GM21390 (cell line): ENCODE results near the gene MACROD2.
"Not testable (repeated sequence)": the region's sequence is repeated elsewhere in the genome, so short reads cannot be mapped to it uniquely, and the experiment has no call there.

Source experiments
- ATAC-seq: cut with Tn5 transposase; IDR thresholded peaks from one replicate; pipeline ENCODE4 v1.9.1; 2021; ENCODE audit not compliant: unreplicated experiment

Gene MACROD2

DNA sequence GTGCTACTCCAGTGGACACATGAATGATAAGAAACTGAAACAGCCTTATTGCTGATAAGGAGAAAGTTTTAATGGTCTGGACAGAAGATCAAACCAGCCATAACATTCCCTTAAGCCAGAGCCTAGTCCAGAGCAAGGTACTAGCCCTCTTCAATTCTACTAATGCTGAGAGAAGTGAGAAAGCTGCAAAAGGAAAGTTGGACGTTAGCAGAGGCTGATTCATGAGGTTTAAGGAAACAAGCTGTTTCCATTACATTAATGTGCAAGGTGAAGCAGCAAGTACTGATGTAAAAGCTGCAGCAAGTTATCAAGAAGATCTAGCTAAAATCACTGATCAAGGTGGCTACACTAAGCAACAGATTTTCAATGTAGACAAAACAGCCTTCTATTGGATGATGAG is 1943.5 kb downstream of the MACROD2 start:
- no peak for ATAC-seq

DNA sequence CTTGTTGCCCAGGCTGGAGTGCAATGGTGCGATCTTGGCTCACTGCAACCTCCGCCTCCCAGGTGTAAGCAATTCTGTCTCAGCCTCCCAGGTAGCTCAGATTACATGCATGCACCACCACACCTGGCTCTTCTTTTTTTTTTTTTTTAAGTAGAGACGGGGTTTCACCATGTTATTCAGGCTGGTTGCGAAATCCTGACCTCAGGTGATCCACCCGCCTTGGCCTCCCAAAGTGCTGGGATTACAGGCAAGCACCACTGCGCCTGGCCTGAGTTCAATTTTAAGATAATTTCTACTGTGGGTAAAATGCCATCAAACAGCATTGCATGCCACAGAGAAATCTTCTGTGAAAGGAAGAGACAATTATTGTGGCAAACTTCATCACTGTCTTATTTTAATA is 1944.8 kb downstream of the MACROD2 start:
- ATAC-seq, result no peak

DNA sequence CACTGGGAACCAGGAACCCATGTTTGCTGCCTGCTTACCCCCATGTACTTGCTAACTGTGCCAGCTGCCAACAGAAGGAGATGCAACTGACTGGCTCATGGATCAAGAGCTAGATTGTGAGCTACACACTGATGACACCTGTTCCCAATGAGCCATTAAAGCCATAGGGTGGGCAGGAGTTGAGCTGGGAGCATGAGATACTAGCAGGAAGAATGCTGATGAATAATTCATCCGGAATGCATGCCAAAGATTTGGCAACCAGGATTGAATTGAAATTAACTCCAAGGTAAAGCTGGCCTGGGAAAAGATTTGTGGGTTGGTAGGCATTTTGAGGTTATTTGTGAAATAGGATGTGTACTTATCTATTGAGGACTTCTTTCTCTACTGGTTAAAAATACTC is 1946.8 kb downstream of the MACROD2 start:
- no peak for ATAC-seq

DNA sequence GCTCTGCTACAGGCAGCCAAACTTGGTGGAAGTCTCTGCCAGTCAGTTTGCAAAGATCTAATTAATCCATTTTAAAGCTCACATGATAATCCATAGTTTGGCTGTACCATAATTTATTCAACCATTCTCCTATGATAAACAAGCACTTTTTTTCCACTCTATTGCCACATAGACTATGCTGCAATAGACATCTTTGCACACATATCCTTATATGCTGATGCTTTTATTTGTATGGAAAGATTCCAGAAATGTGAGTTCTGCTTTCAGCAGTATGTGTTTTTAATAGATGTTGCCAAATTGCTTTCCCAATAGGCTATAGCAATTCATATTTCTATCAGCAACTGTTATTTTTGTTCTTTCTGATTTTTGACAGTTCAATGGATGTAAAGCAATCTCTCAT is 1950.0 kb downstream of the MACROD2 start:
- ATAC-seq, result no peak

DNA sequence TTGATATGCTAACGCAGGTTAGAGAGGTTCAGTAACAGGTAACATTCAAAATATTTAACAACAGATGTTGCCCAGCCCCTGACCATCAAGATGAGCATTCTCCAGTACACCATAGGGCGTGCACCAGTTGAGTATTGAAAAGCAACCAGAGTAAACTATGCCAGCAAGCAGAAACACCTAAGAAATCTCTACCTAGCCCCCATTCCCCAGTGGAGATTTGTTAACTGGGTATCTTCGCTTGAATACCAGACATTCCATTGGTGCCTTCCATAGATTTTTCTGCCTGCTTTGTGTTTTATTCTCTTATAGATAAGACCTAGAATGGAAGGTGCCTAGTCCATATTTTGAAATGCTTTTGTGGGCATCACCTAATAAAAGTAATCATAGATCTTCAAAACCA is 1954.1 kb downstream of the MACROD2 start:
- ATAC-seq, result no peak

DNA sequence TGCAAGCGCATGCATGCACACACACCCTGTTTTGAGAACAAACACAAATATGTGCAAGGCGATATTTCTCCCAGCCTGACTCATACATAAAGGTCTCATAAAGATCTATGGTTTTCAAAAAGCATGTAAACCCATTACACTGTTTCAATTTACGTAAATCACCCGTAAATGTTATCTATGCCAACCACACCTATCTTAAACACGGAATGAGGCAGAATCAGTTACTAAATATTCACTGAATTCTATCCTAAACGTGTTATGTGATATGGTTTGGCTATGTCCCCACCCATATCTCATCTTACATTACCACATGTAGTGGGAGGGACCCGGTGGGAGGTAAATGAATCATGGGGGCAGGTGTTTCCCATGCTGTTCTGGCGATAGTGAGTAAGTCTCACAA is 1956.3 kb downstream of the MACROD2 start:
- ATAC-seq, result no peak

DNA sequence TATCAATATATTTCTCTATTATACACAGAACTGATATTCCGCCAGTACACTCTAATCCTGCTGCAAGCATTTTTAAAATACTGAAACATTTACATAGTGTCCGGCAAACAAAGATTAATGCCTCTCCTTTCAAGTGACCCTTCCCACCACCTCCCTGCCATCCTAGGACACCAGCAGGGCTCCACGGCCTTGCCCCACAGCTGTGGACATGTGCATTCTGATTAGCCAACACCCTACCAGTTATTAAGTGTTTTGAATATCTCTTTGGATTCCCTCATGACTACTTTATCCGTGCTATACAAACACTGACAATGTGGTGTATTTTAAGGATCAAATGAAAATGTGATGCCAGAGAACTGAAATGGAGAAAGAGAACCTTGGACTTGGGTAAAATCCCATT is 1962.8 kb downstream of the MACROD2 start:
- no peak for ATAC-seq

DNA sequence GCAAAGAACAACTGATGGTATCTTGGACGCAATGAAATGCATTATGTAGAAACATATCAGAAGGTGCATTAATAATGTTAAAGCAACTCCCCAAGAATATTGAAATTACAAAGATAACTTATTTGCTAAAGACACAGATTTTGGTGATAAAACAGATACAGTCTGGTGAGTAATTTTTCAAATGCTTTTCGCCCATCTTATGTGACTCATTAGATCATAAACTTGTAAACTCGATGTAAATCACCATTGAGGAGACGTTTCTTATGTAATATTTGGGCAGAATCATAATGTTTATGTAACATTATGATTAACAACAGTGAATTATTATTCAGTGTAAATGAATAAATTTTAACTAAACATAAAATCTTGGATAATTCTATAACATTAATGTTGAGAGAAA is 1969.8 kb downstream of the MACROD2 start:
- ATAC-seq, result no peak

DNA sequence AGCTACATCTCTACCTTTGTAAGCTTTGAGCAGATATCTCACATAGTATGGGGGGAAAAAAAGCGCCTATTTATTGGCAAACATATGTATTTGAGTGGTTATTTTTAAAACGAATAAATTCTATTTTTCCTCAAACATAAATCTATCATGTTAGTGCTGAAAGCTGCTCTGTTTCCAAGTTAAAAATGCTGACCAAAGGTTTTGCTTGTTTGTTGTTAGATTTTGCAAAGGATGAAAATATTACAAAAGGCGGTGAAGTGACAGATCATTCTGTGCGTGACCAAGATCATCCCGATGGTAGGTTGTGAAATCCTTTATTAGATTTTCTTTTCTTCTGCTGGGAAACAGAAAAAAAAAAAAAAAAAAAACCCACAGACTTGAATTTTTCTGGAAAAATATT is 1972.0 kb downstream of the MACROD2 start:
- no peak for ATAC-seq

DNA sequence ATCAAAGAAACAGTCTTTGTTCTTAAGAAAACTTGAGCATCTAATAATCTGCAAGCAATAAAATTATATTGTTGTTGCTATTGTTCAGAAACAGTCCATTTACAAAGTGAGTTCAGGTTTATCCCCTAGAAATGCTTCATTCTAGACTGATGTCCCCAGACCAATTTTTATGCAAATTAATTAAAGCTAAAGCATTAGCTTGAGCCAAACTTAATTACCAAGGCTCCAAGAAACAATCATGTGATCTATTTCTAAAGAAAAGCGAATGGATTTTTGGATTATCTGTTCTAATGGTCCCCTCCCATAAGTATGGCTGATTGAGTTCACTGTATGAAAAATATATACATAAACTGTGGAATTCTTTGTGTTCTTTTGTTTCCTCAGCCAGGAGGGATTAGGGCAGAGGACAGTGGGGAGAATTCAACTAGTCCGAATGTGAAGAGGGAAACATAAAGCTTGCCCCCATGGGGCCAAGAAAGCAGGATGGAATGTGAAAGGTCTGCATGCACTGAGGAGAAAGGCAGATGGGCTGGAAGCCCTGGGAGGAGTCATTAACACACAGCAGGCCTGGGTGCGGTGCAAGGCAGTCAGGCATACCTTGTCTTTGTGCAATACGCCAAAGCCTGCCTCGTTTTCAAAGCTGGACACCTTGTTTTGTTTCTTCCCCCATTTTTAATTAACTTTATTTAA is 1980.9 kb downstream of the MACROD2 start:
- no peak for ATAC-seq

DNA sequence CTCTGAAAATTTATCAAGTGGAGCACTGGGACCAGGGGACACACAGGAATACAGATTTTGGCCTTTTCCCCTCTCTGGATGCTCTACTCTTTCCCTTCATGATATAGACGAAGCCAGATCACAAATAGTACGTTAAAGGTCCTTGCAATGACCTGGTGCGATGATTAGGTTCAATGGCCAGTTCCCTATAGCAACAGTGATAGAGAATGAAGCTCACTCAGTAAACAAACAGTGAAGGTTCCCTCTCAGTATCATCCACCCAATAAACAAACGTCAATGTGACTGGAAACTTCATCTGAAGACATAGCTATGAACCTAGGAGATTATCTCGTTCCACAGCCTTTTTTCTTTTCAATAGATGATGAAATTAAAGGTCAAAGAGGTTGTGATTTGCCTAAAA is 1981.7 kb downstream of the MACROD2 start:
- ATAC-seq, result no peak

DNA sequence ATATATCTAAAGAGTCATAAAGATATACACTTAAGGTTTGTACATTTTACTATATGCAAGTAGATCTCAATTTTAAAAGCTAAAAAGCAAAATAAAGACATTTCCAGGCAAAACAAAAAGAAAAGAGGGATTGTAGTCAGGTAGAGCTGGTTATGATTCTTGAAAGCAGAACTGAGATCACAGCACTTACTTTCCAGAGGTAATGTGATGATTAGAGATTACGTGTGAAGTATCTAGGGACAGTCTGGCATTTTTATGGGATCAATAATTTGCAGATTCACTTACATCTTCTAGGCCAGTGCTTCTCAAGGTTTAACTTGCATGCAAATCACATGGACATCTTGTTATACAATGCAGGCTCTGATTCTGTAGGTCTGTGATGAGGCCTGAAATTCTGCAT is 1982.4 kb downstream of the MACROD2 start:
- ATAC-seq, result no peak

DNA sequence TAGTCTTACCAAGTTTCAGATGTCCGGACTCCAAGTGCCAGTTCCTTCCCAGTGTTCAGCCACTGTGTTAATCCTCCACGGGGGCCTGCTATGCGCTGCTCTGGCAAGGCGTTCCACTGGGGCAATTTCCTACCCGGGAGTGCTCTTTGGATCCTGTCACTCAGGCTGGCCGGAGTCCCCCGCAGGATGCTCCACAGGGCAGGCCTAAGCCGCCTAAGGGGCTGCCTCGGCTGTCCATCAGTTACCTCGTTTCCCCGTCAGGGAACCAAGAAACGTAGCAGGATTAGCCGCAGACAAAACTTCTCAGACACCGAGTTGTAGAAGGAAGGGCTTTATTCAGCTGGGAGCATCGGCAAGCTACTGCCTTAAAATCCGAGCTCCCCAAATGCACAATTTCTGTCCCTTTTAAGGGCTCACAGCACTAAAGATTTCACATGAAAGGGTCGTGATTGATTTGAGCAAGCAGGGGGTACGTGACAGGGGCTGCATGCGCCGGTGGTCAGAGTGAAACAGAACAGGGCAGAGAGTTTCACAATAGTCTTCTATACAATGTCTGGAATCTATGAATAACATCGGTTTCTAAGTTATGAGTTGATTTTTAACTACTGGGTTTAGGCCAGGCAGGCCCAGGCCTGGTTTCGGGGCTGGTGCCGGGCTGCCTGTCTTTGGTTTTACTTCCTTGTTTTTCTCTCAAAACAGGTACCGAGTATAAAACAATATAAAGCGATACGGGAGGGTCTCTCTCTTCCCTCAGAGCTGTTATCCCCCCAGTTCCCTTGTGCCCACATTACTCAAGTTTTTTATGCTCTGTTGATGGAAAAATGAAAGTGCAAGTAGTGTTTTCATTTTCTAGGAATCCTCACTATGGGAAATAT is 1990.4 kb downstream of the MACROD2 start:
- ATAC-seq, result not testable (repeated sequence)

DNA sequence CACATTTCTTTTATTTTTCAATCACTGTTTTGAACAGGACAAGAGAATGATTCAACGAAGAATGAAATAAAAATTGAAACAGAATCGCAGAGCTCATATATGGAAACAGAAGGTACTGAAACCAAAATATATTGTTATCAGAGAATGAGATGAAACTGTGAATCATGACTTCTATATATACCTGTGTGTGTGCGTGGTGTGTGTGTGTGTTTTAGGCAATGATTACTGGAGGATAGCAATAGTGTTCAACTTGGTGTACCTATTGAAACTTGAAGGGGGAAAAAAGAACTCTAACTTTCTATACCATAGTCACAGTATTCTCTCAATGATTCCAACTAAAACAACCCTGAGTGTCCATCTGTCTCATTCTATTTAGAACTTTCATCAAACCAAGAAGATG is 1991.4 kb downstream of the MACROD2 start:
- peak; percentile 94 for ATAC-seq

DNA sequence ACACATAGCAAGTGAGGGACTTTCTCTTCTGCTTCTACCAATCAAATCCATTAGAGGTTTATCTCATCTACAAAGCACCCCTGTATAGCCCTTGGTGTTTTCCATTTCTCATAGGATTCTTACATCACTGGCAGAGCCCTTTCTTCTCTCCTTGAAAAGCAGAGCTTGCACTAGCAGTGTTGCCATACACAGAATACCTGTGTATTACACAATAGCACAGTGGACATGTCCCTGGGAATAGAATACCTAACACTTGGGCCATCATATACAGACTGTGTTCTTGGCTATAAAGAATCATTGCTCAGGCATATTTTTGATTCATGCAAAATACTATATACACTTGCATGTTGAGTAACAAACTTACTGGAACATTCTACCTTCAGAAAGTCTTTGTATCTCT is 1996.0 kb downstream of the MACROD2 start:
- no peak for ATAC-seq

DNA sequence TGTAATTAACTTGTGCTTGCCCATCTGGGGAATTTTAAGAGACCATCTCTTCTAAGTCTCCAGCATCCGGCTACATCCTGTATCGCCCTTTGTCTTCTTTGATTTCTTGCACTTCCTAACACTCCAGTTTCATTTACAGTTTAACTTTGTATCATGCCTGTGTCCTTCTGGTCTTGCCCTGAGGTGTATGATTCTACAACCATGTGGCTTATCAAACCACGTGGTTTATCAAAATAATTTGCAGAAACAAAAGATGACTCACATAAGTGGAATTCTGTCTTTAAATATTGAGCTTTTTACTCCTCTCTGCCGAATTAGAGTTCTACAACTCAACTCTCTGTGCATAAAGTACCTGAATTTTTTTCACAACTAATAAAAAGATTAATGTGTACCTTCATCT is 1997.2 kb downstream of the MACROD2 start:
- ATAC-seq, result no peak

DNA sequence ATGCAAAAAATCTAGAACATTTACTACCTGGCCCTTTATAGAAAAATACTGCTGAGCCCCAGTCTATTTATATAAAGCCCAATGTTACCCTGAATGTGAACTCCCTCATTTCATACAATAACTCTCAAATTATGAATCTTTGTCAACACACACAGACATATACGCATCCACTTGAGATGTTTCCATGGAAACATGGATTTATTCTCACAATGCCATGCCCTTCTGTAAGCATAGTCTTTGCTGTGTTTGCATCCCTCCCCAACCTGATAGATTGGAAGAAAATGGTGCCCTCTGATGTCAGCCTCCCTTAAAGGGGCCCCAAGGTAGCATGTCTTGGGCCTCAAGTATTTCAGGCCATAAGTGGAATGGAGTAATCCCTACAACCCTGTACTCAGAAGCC is 2004.8 kb downstream of the MACROD2 start:
- no peak for ATAC-seq

DNA sequence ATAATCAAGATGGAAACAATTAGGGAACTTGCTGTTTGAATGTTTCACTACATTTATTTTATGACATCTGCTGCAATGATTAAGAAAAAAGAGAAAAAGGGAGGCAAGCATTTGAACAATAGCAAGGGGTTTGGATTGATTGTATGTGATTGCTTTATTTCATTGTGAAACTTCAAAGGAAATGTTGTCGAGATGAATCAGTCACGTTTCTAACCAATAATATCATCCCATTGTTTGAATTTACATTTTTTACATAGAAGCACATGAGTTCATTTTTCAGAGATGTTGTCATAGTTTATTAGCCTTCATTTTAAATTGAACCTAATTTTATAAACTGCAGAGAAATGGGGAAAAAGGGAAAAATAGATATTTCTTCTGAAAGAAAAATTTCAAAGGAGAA is 2006.0 kb downstream of the MACROD2 start:
- ATAC-seq, result no peak

DNA sequence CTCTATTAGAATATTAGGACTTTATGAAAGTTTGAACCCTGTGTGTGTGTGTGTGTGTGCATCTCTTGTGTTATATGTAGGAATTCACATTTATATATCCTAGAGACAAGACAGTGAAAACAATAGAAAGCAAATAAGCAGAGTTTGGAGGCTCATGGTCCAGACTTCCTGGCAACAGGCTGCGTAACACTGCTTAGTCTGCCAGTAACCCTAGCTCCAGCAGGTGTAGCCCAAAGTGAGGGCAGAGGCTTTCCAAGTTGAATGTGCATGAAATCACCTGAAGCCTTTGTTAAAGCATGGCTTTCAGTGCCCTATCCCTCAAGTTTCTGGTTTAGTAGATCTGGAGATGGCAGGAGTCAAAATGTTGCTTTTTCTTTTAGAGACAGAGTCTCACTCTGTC is 2008.0 kb downstream of the MACROD2 start:
- ATAC-seq, result no peak

DNA sequence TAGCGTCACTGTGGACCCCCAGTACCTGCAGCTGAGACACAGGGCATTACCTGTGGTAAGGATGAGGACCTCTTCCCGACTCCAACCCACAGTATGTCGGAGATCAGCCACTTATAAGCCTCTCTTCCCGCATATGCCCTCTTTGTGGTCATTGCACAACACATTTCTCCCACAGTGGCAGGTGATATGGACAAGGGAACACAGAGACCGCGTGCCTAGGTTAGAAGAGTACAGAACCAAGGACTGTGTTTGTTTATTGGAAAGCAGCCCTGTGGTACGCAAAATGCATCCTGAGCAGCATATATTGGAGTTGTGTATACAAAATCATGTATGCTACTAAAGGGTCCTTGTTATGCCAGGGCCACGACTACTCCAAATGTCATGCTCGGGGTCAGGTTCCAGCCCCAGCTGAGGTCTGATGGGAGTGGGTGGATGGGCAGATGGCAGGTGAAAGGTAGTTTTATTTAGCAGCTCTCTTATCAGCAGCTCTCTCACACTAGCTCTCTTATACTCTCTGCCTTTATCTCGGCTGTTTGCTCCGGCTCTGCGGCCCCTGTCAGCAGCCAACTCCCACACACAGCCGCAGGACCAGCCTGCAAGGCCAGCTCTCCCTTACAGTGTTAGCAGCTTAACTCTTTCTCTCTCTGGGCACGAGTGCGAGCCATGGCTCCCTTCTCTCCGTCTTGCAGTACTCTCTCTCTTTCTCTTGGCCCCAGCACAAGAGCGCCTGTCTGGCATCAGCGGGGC is 2009.0 kb downstream of the MACROD2 start:
- ATAC-seq, result no peak

DNA sequence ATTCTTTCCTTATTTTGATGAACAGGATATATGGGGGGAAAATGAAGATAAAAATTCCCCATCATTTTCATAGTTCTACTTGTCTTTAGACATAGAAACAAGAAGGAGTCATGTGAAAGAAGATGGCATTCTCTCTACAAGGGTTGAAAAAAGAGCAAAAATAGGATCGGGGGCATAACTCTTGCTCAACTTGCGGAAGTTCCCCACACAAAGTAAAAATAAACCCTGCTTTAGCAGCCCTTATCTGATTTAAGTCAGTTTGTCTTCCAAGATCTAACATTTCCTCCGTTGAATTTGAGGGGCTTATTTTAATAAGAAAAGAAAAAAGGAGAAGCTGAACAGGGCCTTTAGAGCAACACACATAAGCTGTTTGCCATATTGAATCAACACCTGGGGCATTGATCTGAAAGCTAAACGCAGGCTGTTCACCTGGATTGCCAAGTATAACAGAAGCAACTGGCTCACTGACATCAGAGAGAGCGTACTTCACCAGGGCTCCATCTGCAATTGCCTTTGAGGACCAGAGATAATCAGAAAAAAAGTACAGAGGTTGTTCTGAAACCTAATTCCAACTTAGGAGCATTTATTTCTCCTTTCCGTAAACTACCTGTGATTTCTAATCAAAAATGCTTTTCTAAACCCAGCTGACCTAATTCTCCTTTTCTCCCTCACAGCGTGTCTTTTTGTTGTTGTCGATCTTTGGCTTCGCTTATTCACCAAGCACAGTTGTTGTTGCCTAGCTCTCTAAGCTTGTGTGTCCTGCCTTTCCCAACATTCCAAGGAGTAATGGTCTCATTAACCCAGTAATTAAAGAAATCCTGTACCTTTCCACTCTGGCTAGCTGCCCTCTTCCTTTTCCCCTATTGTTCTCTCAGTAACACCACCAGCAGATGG is 2010.0 kb downstream of the MACROD2 start:
- no peak for ATAC-seq
